GM12878 (cell line): Measurements from ENCODE around the gene CBLN3. TPM values are rescaled to one million over a fixed set of nuclear protein-coding genes. Genes with fewer than 3 reads are reported as not detected.

Source experiments
- ATF2 ChIP-seq: IDR thresholded peaks from 2 replicates; pipeline ENCODE4 v1.6.1; 2012; ENCODE audit warnings: low read length, inconsistent platforms
- ATF7 ChIP-seq: fragments of 450-650 bp; IDR thresholded peaks from 2 replicates; pipeline ENCODE4 v1.6.1; 2016; ENCODE audit warnings: low read depth, mild to moderate bottlenecking
- BCL11A ChIP-seq: IDR thresholded peaks from 2 replicates; pipeline ENCODE4 v1.6.1; 2011; ENCODE audit warnings: low read depth, low read length
- CBX5 ChIP-seq: sonication (generic); IDR thresholded peaks from 2 replicates; pipeline ENCODE4 v1.6.1; 2016; ENCODE audit warnings: low read depth, moderate library complexity, mild to moderate bottlenecking, inconsistent platforms
- ELK1 ChIP-seq: IDR thresholded peaks from 2 replicates; pipeline ENCODE4 v1.6.1; 2012; ENCODE audit warnings: low read depth, low read length, improper control_type of control experiment
- ESRRA ChIP-seq: IDR thresholded peaks from 2 replicates; pipeline ENCODE4 v1.6.1; 2012; ENCODE audit warnings: mild to moderate bottlenecking, low read length, improper control_type of control experiment
- GABPA ChIP-seq: IDR thresholded peaks from 2 replicates; pipeline ENCODE4 v1.6.1; 2014; ENCODE audit warnings: antibody characterized with exemption, low read depth, mild to moderate bottlenecking, inconsistent platforms
- IKZF1 ChIP-seq: fragments of 450-650 bp; conservative IDR thresholded peaks from 2 replicates; pipeline ENCODE4 v1.6.1; 2017; ENCODE audit warnings: antibody characterized with exemption, mild to moderate bottlenecking
- IRF3 ChIP-seq: fragments of 450-650 bp; IDR thresholded peaks from 2 replicates; pipeline ENCODE4 v1.6.1; 2014; ENCODE audit warnings: mild to moderate bottlenecking
- NKRF ChIP-seq: fragments of 450-650 bp; conservative IDR thresholded peaks from 2 replicates; pipeline ENCODE4 v1.6.1; 2017; ENCODE audit warnings: mild to moderate bottlenecking, moderate library complexity
- NR2C2 ChIP-seq: IDR thresholded peaks from 2 replicates; pipeline ENCODE4 v1.6.1; 2011; ENCODE audit warnings: borderline replicate concordance, low read depth; ENCODE audit not compliant: control insufficient read depth, insufficient read length
- PKNOX1 ChIP-seq: fragments of 450-650 bp; IDR thresholded peaks from 2 replicates; pipeline ENCODE4 v1.6.1; 2016; ENCODE audit warnings: mild to moderate bottlenecking
- RCOR1 ChIP-seq: conservative IDR thresholded peaks from 2 replicates; pipeline ENCODE4 v1.6.1; 2012; ENCODE audit warnings: low read depth, low read length, improper control_type of control experiment
- RUNX3 ChIP-seq: IDR thresholded peaks from 2 replicates; pipeline ENCODE4 v1.6.1; 2012; ENCODE audit warnings: low read length, inconsistent platforms
- SMARCA5 ChIP-seq: fragments of 450-650 bp; IDR thresholded peaks from 2 replicates; pipeline ENCODE4 v1.6.1; 2017; ENCODE audit warnings: mild to moderate bottlenecking
- SP1 ChIP-seq: IDR thresholded peaks from one replicate; pipeline ENCODE4 v1.6.1; 2011; ENCODE audit warnings: low read depth, low read length
- USF1 ChIP-seq: IDR thresholded peaks from 2 replicates; pipeline ENCODE4 v1.6.1; 2011; ENCODE audit warnings: borderline replicate concordance, low read depth, mild to moderate bottlenecking, moderate library complexity, mixed read lengths, low read length; ENCODE audit not compliant: insufficient read depth; ENCODE audit errors: extremely low read length
- ZBTB4 ChIP-seq: fragments of 450-650 bp; formaldehyde crosslinking; IDR thresholded peaks from 2 replicates; pipeline ENCODE4 v1.4.0; 2022; ENCODE audit warnings: mild to moderate bottlenecking, moderate library complexity
- polyA plus RNA-seq, 11 experiments: library from polyadenylated mRNA; depleted of rRNA in 4 of 11; unstranded in 6 of 11; stranded (reverse) in 5 of 11; fragments of >200 nt; fragmentation: Nextera tagmentation in 4 of 11; fragmentation: Illumina TruSeq in 1 of 11; extraction: Ambion mirVana in 4 of 11; extraction: Trizol in 1 of 11; gene quantifications; 1 replicate in 1 of 11; 2 replicates in 10 of 11; pipeline versions ENCODE4 v1.2.1 to v1.2.3, GENCODE V29; 2011 to 2016; ENCODE audit warnings: inconsistent platforms in 2 of 11, missing spikeins in 2 of 11, low read depth in 1 of 11
- total RNA-seq, 4 experiments: library from RNA; depleted of rRNA in 3 of 4; stranded (reverse); fragments of >200 nt in 3 of 4; fragmentation: Illumina TruSeq in 1 of 4; extraction: Trizol in 1 of 4; gene quantifications; 2 replicates each; pipeline versions ENCODE4 v1.2.1 to v1.2.3, GENCODE V29; 2013 to 2021

Gene CBLN3
- total and polyA plus RNA-seq, 10 of the 15 experiments (the other 5 are each of a cell fraction or from before 2014, with no cell fraction given): 0.16 to 4.9 (median 1.3) TPM

- TF ChIP-seq PKNOX1 (peak; percentile 27; the same call in 1 of the 2 replicates), ELK1 (peak; percentile 29; the same call in 1 of the 2 replicates), ZBTB4 (CRISPR knock-in tag) (no peak), CBX5 (no peak), ATF2 (peak; percentile 52; the same call in 1 of the 2 replicates), SMARCA5 (peak; percentile 79), GABPA (peak; percentile 95), SP1 (peak; percentile 9), IKZF1 (peak; percentile 85), RCOR1 (no peak), NKRF (0 out of 2 replicates have a peak, but pooled peaks have one; percentile 44), IRF3 (peak; percentile 11; the same call in 1 of the 2 replicates), ESRRA (peak; percentile 86), RUNX3 (peak; percentile 69), NR2C2 (peak; percentile 83), USF1 (peak; percentile 84), BCL11A (0 out of 2 replicates have a peak, but pooled peaks have one; percentile 30), ATF7 (peak; percentile 84; the same call in 1 of the 2 replicates)
These were observed 13.0 kb upstream of the CBLN3 start, which contains the start of gene SDR39U1 (continued) for GRCh38 chr14:24442240-24443052.
